Astrocyte (in vitro differentiated cells and primary cell): Measurements from ENCODE around the gene CNTN2. TPM values are rescaled to one million over a fixed set of nuclear protein-coding genes. Genes with fewer than 3 reads are reported as not detected.

Source experiments
- DNase-seq: peaks from one replicate; pipeline ENCODE4 v3.0.0-alpha.2; 2010; ENCODE audit warnings: low read depth
- FAIRE-seq: peaks from 2 replicates; lab custom pipeline; 2011; peaks lifted over from hg19 to GRCh38; lab: Jason Lieb, UNC
- H2AFZ ChIP-seq: 2 replicates; pipeline ENCODE4 v1.6.0; 2012; ENCODE audit warnings: low read depth, low read length, inconsistent platforms
- H3K27ac ChIP-seq: 2 replicates; pipeline ENCODE4 v1.5.1; 2011; ENCODE audit warnings: low read depth, low read length, inconsistent platforms
- H3K27me3 ChIP-seq: 2 replicates; pipeline ENCODE4 v1.6.0; 2011; ENCODE audit warnings: low read length, inconsistent platforms; ENCODE audit not compliant: insufficient read depth
- H3K36me3 ChIP-seq: 2 replicates; pipeline ENCODE4 v1.5.1; 2011; ENCODE audit warnings: low read length, inconsistent platforms; ENCODE audit not compliant: insufficient read depth
- H3K4me1 ChIP-seq: 2 replicates; pipeline ENCODE4 v1.5.1; 2011; ENCODE audit warnings: low read length, inconsistent platforms; ENCODE audit not compliant: insufficient read depth
- H3K4me2 ChIP-seq: 2 replicates; pipeline ENCODE4 v1.6.0; 2012; ENCODE audit warnings: low read length, inconsistent platforms
- H3K4me3 ChIP-seq: 2 replicates; pipeline ENCODE4 v1.5.1; 2011; ENCODE audit warnings: low read depth, mild to moderate bottlenecking, low read length, inconsistent platforms; ENCODE audit not compliant: insufficient read depth
- H3K79me2 ChIP-seq: 2 replicates; pipeline ENCODE4 v1.6.0; 2012; ENCODE audit warnings: mild to moderate bottlenecking, low read length, inconsistent platforms; ENCODE audit not compliant: insufficient read depth
- H3K9ac ChIP-seq: 2 replicates; pipeline ENCODE4 v1.6.0; 2012; ENCODE audit warnings: mild to moderate bottlenecking, low read length, inconsistent platforms
- H3K9me3 ChIP-seq: 2 replicates; pipeline ENCODE4 v1.5.1; 2012; ENCODE audit warnings: low read depth, mild to moderate bottlenecking, low read length, inconsistent platforms; ENCODE audit not compliant: insufficient read depth
- H4K20me1 ChIP-seq: 2 replicates; pipeline ENCODE4 v1.6.0; 2012; ENCODE audit warnings: low read length, inconsistent platforms; ENCODE audit not compliant: insufficient read depth
- H3K27ac Mint-ChIP-seq: one replicate; pipeline ENCODE4 v1.8.0; 2021; ENCODE audit warnings: mild to moderate bottlenecking, mixed read lengths; ENCODE audit not compliant: unreplicated experiment
- H3K27me3 Mint-ChIP-seq: one replicate; pipeline ENCODE4 v1.8.0; 2021; ENCODE audit warnings: low read depth, mixed read lengths; ENCODE audit not compliant: unreplicated experiment
- H3K36me3 Mint-ChIP-seq: one replicate; pipeline ENCODE4 v1.8.0; 2021; ENCODE audit warnings: low read depth, mixed read lengths; ENCODE audit not compliant: unreplicated experiment
- H3K4me1 Mint-ChIP-seq: one replicate; pipeline ENCODE4 v1.8.0; 2021; ENCODE audit warnings: low read depth, mixed read lengths; ENCODE audit not compliant: unreplicated experiment
- H3K4me3 Mint-ChIP-seq: one replicate; pipeline ENCODE4 v1.8.0; 2021; ENCODE audit warnings: mild to moderate bottlenecking, moderate library complexity, mixed read lengths; ENCODE audit not compliant: unreplicated experiment
- H3K9me3 Mint-ChIP-seq: one replicate; pipeline ENCODE4 v1.8.0; 2021; ENCODE audit warnings: mild to moderate bottlenecking, mixed read lengths; ENCODE audit not compliant: unreplicated experiment
- CTCF ChIP-seq: IDR thresholded peaks from 2 replicates; pipeline ENCODE4 v1.5.1; 2011; ENCODE audit warnings: low read depth, mild to moderate bottlenecking, inconsistent platforms, low read length, moderate library complexity; ENCODE audit not compliant: insufficient read depth
- EZH2 ChIP-seq: IDR thresholded peaks from 2 replicates; pipeline ENCODE4 v1.6.1; 2012; ENCODE audit warnings: mild to moderate bottlenecking, low read length, inconsistent platforms; ENCODE audit not compliant: insufficient read depth
- total RNA-seq: library from RNA; stranded (reverse); gene quantifications from 2 replicates; pipeline ENCODE4 v1.2.1, GENCODE V29; 2021

Gene CNTN2
- total RNA-seq, 1 donor from 2014 or later, result 0.23 TPM

- FAIRE-seq, result no peak
- H2AFZ ChIP-seq, result no peak overlapping the region
- H3K79me2 ChIP-seq, result no peaks in the 10 kb centered on the region
- H3K36me3 Mint-ChIP-seq, result peaks cover 11% of the 10 kb centered on the region
- no peaks in the 10 kb centered on the region for H4K20me1 ChIP-seq
- peaks cover 3% of the 10 kb centered on the region for H3K27me3 Mint-ChIP-seq
- H3K9me3 ChIP-seq, result no peaks in the 10 kb centered on the region
- peaks cover 2% of the 10 kb centered on the region for H3K36me3 ChIP-seq
- no peak overlapping the region for H3K4me2 ChIP-seq
- H3K9me3 Mint-ChIP-seq, result no peaks in the 10 kb centered on the region
- no peaks in the 10 kb centered on the region for H3K4me1 ChIP-seq
- H3K27me3 ChIP-seq, result no peaks in the 10 kb centered on the region
- peaks cover 12% of the 10 kb centered on the region for H3K4me1 Mint-ChIP-seq
- no peak overlapping the region for H3K27ac ChIP-seq
- no peak overlapping the region for H3K27ac Mint-ChIP-seq
- DNase-seq, result no peak
- H3K4me3 ChIP-seq, result no peak overlapping the region
- H3K4me3 Mint-ChIP-seq, result no peak overlapping the region
- no peak overlapping the region for H3K9ac ChIP-seq
- TF ChIP-seq EZH2 (no peak), CTCF (no peak)
Measured at GRCh38 chr1:205075642-205076155, 32.7 kb downstream of the CNTN2 start.

- no peaks in the 10 kb centered on the region for H3K27me3 ChIP-seq
- Mint-ChIP-seq H3K27ac (no peak overlapping the region), H3K27me3 (no peaks in the 10 kb centered on the region), H3K4me3 (no peak overlapping the region), H3K4me1 (peaks cover 12% of the 10 kb centered on the region), H3K36me3 (peaks cover 11% of the 10 kb centered on the region), H3K9me3 (no peaks in the 10 kb centered on the region)
- DNase-seq (no peak), FAIRE-seq (no peak)
- no peak overlapping the region for H3K4me2 ChIP-seq
- no peak for TF ChIP-seq EZH2
- H3K36me3 ChIP-seq, result peaks cover 2% of the 10 kb centered on the region
- no peak overlapping the region for H2AFZ ChIP-seq
- H3K4me3 ChIP-seq, result no peak overlapping the region
- H3K79me2 ChIP-seq, result no peaks in the 10 kb centered on the region
- H3K4me1 ChIP-seq, result no peaks in the 10 kb centered on the region
- H4K20me1 ChIP-seq, result no peaks in the 10 kb centered on the region
- H3K9ac ChIP-seq, result no peak overlapping the region
- no peak overlapping the region for H3K27ac ChIP-seq
- no peaks in the 10 kb centered on the region for H3K9me3 ChIP-seq
Measured at GRCh38 chr1:205076245-205076761, 33.3 kb downstream of the CNTN2 start.

GRCh38 chr1:205077158-205077933 is 34.3 kb downstream of the CNTN2 start:
- Histone ChIP-seq H3K9ac (no peak overlapping the region), H3K27ac (no peak overlapping the region), H3K9me3 (no peaks in the 10 kb centered on the region), H3K27me3 (no peaks in the 10 kb centered on the region), H3K4me1 (no peaks in the 10 kb centered on the region), H2AFZ (no peak overlapping the region), H3K4me3 (no peak overlapping the region), H4K20me1 (no peaks in the 10 kb centered on the region), H3K36me3 (peaks cover 2% of the 10 kb centered on the region), H3K4me2 (no peak overlapping the region), H3K79me2 (no peaks in the 10 kb centered on the region)
- no peak overlapping the region for H3K4me3 Mint-ChIP-seq
- H3K27me3 Mint-ChIP-seq, result no peaks in the 10 kb centered on the region
- peaks cover 12% of the 10 kb centered on the region for H3K4me1 Mint-ChIP-seq
- TF ChIP-seq CTCF (no peak), EZH2 (no peak)
- no peaks in the 10 kb centered on the region for H3K9me3 Mint-ChIP-seq
- no peak overlapping the region for H3K27ac Mint-ChIP-seq
- peak; percentile 2 for DNase-seq
- peaks cover 11% of the 10 kb centered on the region for H3K36me3 Mint-ChIP-seq
- FAIRE-seq, result no peak
